Measurements from ENCODE around the gene EVI5L.

The EVI5L gene

DNA sequence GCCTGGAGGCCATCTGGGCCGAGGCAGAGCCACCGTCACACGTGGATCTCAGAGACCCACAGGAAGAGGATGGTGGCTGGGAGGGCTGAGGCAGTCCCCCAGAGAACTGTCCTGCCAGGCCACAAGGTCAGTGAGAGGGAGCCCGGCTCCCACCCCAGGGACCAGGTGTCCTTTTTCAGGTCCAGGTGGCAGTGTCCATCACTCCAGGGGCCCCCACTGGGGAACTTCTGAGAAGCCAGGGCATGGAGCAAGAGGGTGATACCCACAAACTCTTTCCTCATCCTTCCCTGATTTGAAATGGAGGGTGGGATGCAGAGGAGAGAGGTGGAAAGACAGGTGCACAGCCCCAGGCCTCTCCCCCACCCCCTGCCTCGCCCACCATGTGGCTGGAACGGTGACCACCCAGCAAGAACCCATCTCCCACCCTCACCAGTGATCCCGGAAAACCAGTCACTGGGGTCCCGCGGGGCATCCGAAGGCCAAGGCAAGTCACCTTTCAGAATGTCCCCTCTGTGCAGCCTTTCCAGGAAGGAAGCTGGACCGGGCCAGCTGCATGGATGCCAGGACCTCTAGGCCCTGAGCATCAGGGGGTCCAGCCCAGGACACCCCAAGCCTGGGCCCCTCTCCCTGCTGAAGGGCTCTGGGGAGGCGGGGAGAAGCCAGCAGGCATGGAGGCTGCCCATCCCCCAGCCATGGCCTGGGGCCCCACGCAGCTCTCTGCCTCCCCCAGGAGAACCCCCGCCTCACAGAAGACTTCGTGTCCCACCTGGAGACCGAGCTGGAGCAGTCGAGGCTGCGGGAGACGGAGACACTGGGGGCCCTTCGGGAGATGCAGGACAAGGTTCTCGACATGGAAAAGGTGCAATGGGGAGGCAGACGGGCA is 30.1 kb downstream of the EVI5L start:
- DNase-seq = no peak

DNA sequence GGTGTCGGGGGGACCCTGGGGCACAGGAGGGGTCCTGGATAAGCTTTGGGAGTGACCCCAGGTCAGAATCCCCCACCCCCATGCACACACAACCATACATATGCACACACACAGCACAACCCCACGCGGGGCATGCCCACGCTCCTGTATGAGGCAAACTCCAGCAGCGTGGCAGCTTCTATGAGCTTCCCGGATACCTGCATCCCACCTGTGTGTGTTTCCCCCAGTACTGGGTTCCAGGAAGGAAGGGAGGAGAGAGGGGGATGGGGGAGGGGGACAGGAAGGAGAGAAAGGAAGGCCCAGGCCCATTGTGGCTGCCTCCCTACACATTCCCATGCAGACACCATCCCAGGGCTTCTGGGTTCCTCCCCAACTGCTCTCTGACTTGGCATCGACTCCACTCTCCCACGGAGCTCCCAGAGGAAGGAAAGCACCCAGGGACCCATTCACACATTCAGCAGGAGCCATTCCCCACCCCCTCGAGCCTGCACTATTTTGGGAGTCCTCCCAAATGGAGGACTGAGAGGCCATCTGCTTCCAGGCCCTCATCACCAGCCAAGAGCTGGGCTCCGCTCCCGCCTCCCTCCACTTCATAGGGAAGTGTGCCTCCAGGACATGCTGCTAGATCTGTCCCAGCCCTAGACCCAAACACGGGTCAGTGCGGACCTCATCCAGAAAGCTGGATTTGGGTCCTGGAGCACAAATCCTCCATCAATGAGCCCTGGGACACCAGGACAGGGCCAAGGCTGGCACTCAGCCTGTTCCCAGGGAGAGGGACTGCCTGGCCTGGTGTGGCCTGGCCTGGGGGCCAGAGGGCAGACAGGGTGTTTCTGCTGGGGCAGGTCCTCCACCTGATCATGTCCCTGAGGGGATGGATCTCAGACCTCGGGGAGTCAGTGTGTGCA is 30.9 kb downstream of the EVI5L start:
- DNase-seq = peak in 11 of 51 donors; percentile 18 to 50 (median 24)

DNA sequence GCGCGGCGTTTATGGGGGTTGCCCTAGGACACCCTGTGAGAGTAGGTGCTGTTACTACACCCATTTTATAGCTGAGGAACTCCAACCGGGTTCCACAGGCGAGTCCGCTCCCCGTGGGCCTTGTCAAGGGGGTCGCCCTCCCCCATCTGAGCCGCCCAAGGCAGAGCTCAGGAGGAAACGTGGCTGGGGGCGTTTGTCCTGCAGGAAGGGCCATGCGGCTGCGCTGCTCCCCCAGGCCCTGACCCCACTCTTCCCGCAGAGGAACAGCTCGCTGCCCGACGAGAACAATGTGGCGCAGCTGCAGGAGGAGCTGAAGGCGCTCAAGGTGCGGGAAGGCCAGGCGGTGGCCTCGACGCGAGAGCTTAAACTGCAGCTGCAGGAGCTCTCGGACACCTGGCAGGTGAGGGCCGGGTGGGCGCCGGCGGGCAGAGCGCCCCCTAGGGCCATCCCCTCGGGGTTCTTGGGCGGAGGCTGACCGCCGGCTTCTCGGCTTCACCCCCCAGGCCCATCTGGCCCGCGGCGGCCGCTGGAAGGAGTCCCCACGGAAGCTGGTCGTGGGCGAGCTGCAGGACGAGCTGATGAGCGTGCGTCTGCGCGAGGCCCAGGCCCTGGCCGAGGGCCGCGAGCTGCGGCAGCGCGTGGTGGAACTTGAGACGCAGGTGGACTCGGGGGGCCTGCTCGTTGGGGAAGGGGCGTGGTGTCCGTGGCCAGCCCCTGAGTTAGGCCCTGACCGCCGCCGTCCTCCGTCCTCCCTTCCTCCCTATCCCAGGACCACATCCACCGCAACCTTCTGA is 31.8 kb downstream of the EVI5L start:
- no peak for DNase-seq

DNA sequence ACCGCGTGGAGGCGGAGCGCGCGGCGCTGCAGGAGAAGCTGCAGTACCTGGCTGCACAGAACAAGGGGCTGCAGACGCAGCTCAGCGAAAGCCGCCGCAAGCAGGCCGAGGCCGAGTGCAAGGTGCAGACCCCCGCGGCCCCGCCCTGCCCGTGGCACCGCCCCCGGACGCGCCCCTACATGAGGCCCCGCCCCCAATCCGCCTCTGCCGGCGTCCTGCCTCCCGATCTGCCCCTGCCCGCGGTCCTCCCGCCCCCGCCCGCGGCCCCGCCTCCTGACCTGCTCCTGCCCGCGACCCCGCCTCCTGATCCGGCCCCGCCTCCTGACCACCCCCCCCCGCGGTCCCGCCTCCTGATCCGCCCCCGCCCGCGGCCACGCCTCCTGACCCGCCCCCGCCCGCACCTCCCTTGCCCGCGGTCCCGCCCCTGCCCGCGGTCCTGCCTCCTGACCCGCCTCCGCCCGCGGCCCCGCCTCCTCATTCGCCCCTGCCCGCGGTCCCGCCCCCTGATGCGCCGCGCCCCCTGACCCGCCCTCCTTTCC is 32.5 kb downstream of the EVI5L start:
- DNase-seq = peak in 26 of 51 donors; percentile 5 to 73 (median 34)

DNA sequence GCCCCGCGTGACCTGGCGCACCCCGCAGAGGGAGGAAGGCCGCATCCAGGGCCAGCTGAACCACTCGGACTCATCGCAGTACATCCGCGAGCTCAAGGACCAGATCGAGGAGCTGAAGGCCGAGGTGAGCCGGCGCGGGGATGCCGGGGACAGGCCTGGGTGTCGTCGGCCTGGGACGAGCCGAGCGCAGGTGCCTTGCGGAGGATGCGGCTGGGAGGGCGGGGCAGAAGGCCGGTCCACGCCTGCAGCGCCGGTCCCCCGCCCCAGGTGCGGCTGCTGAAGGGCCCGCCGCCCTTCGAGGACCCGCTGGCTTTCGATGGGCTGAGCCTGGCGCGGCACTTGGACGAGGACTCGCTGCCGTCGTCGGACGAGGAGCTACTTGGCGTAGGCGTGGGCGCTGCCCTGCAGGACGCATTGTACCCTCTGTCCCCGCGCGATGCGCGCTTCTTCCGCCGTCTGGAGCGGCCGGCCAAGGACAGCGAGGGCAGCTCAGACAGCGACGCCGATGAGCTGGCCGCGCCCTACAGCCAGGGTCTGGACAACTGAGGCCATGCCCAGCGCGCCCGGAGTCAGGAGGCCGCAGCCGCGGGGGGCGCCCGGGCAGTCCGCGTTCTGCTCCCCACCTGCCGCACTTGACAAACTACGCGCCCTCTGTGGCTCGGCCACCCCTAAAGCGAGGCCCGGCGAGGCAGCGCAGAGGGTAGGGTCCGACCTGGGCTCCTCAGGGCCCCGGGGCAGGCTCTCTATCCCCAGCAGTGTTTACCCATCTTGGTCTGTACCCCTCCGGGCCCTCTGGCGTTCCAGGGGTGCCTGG is 33.3 kb downstream of the EVI5L start:
- no peak for DNase-seq

DNA sequence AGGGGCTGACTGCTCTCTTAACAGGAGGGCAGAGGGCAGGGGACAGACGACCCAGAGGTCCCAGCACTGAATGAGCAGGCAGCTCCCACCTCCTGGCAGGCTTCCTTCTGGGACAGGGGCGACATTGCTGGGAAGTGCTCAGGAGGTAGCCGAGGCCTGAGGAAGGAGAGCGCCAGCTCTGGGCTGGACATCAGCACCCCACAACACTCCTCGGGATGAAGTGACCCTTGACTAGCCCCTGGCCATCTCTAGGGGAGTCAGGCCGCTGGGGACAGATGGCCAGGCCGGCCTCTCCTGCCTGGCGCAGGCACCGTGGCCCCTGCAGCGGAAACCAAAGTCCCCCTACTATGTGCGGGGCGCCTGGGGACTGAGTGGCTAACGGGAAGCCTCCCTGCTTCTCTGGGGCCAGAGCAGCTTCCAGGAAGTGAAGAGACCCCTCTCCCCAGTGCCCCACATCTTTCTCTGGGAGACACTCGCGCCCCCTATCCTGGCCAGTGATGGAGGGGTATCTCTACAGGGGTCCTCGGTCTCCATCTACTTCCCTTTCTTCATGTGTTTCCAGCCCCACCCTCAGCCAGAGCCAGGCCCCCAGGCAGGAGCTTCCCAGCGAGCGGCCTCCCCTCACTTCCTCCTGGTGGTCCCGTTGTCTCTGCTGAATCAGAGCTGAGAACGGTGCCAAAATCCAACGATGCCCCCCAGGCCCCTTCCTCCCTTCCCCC is 34.1 kb downstream of the EVI5L start:
- no peak for DNase-seq

DNA sequence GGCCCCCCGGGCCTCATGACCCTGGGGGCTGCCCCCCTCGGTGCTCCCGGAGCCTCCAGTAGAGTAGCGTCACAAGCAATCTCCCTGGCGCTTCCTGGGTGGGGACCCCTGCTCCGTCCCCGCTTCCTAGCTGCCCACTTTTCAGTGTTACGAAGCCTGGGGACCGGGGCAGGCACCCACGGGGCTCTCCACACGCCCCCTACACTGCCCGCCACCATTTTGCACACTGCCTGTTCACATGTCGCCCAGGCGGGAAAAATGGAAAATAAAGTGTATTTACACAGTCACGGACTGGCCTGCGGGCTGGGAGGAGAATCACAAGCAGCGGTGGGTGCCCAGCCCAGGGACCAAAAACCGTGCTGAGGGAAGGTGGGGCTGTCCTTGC is 34.7 kb downstream of the EVI5L start:
- DNase-seq = no peak

DNA sequence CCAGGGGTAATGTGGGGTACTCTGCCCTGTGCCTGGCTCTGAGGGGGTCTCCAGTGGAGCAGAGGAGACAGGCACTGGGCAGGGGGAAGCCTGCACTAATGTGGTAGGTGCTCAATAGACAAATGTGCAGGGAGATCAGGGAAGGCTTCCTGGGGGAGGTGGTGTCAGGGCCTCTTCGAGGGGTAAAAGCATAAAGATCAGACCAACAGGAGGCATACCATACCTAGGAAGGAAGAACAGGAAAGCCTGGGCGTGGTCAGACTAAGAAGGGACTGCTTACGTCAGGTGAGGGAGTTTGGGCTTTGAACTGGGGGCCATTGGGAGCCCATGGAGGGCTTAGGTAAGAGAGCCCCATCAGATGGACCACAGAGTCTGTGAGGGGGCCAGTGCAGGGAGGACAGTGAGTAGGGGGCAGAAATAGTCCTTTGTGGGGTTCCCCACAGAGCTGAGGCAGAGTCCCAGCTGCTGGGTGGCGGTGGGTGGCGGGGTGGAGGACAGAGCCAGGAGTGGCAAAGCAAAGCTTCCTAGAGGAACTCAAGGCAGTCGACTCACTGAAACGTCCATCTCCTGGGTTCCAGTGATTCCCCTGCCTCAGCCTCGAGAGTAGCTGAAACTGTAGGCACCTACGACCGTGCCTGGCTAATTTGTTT is 35.4 kb downstream of the EVI5L start:
- no peak for DNase-seq

DNA sequence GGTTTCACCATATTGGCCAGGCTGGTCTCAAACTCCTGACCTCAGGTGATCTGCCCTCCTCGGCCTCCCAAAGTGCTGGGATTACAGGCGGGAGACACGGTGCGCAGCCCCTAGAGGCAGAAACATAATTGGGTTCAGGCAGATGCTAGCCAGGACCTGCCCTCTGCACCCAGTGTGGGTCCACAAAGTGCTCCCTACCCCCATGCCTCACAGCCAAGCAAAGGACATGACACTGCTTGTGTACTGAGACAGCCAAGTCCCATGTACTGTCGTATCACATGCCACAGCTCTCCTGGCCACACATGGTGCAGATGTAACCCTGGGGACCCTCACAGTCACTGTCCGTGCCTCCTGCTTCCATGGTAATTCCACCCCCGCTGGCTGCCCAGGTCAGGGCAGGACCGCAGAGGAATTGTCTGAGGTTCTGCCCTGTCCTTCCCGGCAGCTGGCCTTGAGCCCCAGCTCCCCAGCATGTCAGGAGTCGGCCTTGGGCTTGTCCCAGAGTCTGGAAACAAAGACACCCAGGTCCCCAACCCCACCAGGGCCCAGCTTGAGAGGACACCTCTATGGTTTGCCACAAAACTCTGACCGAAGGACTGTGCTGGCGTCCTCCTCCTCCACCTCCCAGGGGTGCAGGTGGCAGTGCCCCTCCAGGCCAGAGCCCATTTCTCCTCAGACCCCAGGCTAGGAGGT is 36.5 kb downstream of the EVI5L start:
- no peak for DNase-seq

DNA sequence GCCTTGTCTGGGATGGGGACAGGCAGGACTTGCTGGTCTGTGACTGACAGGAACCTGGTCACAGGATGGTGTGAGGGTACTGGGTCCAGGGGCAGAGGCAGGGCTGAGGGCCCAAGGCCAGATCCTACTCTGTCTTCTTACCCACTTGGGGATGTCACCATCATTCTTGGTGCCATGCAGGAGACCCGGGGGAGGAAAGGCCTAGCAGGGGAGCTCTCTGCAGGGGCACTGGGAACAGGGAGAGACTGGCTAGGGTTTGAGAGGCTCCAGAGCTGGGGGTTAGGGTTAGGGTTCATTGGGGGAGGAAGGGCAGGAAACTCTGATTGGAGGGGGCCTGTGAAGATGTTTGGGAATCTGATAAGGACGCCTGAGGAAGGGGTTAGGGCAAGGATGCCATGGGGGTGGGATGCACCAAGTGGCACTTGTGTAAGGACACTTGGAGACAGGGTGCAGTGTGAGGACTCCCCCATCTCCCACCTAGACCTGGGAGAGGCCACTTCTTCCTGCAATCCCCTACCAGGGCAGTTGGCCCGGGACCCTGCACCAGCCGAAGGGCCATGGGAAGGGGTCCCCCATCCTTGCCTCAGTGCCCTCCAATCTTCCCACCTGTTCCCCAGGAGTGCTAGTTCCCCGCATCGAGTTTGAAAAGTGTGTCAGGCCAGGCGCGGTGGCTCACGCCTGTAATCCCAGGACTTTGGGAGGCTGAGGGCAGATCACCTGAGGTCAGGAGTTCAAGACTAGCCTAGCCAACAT is 37.2 kb downstream of the EVI5L start:
- DNase-seq = no peak

DNA sequence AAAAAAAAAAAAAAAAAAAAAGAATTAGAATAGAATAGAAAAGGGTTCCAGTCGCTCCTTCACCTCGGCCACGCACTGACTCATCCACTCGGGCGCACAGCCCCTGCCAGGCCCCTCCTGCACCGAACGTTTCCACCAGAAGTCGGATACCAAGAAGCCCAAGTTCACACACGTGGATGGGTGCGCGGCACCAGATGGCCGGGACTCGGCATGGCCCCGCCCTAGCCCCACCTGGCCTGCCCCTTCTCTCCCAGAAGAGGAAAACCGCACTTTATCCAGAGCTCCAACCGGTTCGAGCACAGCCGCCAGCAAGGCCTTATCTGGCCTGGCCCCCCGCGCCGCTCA is 38.3 kb downstream of the EVI5L start:
- DNase-seq = no peak

DNA sequence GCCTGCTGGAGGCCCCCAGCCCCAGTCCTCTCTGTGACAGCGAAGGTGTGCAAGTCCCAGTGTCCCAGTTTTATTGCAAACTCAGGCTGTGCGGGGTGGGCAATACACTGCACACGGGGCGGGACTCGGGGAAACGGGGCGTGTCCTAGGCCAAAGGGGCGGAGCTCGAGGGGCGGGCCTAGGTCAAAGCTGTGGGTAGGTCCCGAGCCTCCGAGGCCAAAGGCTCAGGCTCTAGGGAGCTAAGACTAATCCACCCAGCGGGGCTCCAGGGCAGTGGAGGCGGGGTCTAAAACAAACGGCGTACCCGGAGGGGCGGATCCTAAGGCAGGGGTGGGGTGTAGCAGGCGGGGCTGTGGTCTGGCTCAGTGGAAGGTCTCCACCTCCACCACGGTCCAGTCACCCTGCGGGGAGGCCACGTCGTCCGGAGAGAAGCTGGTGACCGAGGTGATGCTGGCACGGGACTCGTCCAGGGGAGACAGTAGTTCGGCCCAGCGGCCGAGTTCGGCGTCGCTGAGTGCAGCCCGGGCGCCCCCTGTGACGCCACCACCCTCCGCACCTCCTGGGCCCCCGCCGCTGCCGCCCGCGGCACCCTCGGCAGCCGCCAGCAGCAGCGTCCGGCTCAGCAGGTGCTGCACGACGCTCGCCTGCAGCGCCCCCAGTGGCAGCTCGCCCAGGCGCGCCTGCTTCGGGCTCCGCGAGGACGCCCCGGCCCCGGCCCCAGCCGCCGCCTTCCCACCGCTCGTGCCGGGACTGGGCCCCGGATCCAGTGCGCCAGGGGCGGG is 38.8 kb downstream of the EVI5L start:
- peak in 29 of 51 donors; percentile 15 to 71 (median 50) for DNase-seq

DNA sequence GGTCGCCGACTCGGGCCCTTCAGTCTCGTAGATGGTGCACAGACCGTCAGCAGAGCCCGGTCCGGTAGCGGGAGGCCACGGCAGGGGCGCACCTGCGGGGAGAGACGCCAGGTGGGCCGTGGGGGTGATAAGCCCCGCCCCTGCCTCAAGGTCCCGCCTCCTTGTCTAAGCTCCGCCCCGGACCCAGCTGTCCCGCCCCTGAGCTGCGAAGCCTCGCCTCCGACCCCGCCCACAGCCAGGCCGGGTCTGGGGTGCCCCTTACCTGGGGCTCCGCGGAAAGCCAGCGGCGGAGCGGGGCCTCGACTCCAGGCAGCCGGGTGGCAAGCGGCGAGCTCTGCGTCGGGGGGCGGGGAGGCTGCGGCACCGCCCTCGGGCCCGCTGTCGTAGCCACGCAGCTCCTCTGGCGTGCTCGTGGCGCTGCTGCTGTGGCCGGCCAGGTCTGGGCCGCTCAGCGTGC is 39.5 kb downstream of the EVI5L start:
- peak in 24 of 51 donors; percentile 17 to 71 (median 51) for DNase-seq

DNA sequence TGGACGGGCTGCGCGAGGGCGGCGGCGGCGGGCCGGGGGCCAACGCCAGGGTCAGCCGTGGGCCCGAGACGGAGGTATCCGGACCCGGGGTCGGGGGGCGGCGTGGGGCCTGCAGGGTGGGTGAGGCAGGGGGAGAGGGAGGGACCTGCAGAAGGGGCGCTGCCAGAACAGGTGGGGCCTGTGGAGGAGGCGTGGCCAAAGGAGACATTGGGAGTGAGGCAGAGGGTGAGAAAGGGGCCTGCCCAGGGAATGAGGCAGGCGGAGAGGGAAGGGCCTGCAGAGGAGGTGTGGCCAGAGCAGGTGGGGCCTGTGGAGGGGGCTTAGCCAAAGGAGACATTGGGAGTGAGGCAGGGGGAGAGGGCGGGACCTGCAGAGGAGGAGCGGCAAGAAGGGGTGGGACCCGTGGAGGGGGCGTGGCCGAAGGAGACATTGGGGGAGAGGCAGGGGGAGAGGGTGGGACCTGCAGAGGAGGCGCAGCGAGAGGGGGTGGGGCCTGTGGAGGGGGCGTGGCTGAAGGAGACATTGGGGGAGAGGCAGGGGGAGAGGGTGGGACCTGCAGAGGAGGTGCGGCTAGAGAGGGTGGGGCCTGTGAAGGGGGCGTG is 40.0 kb downstream of the EVI5L start:
- peak in 10 of 51 donors; percentile 15 to 69 (median 42) for DNase-seq

DNA sequence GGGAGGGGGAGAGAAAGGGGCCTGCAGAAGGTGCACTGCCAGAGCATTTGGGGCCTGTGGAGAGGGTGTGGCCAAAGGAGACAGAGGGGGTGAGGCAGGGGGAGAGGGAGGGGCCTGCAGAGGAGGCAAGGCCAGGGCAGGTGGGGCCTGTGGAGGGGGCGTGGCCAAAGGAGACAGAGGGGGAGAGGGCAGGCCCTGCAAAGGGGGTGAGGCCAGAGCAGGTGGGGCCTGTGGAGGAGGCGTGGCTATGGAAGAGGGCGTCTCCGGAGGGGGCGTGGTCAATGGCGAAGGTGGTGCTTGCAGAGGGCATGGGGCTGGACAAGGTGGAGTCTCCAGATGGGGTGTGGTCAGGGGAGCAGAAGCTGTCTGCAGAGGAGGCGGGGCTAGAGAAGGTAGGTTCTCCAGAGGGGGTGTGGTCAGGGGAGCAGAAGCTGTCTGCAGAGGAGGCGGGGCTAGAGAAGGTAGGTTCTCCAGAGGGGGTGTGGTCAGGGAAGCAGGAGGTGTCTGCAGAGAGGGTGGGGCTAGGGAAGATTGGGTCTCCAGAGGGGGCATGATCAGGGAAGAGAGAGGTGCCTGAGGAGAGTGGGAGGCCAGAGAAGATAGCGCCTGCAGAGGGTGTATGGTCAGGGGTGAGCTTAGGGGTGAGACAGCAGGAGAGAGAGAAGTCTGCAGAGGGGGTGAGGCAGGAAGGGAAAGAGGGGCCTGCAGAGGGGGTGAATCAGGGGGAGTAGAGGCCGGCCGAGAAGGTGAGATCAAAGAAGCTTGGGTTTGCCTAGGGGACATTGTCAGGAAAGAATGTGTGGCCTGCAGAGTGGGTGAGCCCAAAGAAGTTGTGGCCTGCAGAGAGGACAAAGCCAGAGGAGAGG is 40.8 kb downstream of the EVI5L start:
- DNase-seq = peak in 21 of 51 donors; percentile 16 to 64 (median 39)

All from hypothalamus (tissue), 51 donors.